ENCODE results near the gene WWOX. TPM values are rescaled to one million over a fixed set of nuclear protein-coding genes. Genes with fewer than 3 reads are reported as not detected.

Gene WWOX
- total and polyA plus RNA-seq, 4 donors = 5.4 to 61.5 (median 18.4) TPM

DNA sequence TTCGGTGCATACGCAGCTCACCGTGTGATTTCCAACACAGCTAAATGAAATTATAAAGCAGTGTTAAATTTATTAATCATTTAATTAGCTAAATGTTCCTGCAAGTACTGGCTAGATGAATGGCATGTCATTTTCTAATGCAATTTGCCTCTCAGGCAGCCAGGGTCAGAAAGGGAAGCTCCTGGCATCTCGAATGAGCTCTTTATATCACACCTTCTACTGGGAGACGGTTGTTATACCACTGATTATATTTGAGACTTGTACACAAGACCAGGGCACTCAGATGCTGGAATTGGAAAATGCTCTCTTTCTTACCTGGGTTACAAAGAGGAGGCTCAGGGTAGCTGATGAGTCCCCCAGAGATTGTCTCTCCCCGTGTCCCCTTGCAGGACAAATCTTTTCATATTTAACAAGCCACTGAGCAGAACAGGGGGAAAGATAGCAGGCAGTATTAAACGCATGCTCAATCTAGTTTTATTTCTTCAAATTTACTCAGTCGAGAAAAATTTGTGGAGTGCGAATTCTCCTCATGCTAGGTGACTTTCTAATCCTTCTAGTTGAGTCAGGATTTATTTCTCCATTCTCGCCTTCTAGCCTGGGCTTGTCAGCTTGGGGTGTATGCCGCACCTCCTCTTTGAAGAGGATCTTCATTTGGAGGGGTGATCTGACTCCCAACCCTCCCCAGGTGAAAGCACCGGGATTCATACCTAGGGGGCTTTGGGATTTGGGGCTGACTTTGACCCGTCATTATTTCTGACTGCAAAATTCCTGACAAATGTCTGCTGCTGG lies 1060.0 kb downstream of the WWOX start:
- 88 to 95% methylated on average over 13 of the region's 13 CpGs for WGBS, 2 donors
- peaks cover 0 to 20% (median 1%) of the 10 kb centered on the region in 5 donors for H3K4me1 ChIP-seq (ENCODE audit: control insufficient read depth in 5 of 5, insufficient read depth in 5 of 5, low read length in 5 of 5)
- no peaks in the 10 kb centered on the region for H3K9me3 ChIP-seq (ENCODE audit: control insufficient read depth in 4 of 4, insufficient read depth in 3 of 4, low read length in 3 of 4)
- TF ChIP-seq, protein P1, sequence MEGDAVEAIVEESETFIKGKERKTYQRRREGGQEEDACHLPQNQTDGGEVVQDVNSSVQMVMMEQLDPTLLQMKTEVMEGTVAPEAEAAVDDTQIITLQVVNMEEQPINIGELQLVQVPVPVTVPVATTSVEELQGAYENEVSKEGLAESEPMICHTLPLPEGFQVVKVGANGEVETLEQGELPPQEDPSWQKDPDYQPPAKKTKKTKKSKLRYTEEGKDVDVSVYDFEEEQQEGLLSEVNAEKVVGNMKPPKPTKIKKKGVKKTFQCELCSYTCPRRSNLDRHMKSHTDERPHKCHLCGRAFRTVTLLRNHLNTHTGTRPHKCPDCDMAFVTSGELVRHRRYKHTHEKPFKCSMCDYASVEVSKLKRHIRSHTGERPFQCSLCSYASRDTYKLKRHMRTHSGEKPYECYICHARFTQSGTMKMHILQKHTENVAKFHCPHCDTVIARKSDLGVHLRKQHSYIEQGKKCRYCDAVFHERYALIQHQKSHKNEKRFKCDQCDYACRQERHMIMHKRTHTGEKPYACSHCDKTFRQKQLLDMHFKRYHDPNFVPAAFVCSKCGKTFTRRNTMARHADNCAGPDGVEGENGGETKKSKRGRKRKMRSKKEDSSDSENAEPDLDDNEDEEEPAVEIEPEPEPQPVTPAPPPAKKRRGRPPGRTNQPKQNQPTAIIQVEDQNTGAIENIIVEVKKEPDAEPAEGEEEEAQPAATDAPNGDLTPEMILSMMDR (IDR thresholded peaks at IDR 0.05; ENCODE audit: control extremely low read depth, extremely low read depth) = no peak
- no peaks in the 10 kb centered on the region for H3K27me3 ChIP-seq (ENCODE audit: control insufficient read depth in 3 of 3, insufficient read depth in 3 of 3, low read length in 2 of 3)
- no peak overlapping the region for H3K27ac ChIP-seq (ENCODE audit: low read depth in 1 of 2, low read length in 1 of 2)
- DNase-seq (no peak), ATAC-seq (ENCODE audit: insufficient read depth, low FRiP score) (no peak)
- H3K9ac ChIP-seq (ENCODE audit: insufficient read depth in 1 of 2, low read length in 2 of 2) = no peak overlapping the region
- H3K4me3 ChIP-seq = no peak overlapping the region
- no peaks in the 10 kb centered on the region for H3K36me3 ChIP-seq (ENCODE audit: control insufficient read depth in 4 of 4, insufficient read depth in 4 of 4, low read length in 4 of 4)

DNA sequence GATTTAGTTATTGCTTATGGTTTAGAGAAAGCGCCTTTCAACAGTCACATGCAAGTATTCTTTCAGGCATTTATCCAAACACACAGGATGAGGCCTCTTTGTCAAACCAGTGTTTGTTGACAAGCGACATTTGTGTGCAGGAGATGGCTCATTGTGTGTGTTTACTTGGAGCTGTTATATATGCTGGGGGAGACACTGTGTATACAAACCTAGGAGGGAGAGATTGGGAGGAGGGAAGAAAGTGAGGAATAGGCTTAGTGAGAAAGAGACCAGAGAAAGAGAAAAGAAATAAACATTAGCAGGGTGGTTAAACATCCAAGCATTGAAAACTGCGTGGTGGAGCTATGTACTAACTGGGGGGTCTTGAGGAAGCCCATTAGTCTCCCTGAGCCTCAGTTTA lies 1063.5 kb downstream of the WWOX start:
- peaks cover 0 to 4% (median 1%) of the 10 kb centered on the region in 4 donors for H3K9me3 ChIP-seq (ENCODE audit: control insufficient read depth in 4 of 4, insufficient read depth in 3 of 4, low read length in 3 of 4)
- 80 to 85% methylated on average over 3 of the region's 3 CpGs for WGBS, 2 donors
- H3K9ac ChIP-seq (ENCODE audit: insufficient read depth in 1 of 2, low read length in 2 of 2) = no peak overlapping the region
- DNase-seq = peak in 2 of 3 donors; percentile 75 to 78
- no peak overlapping the region for H3K4me3 ChIP-seq
- no peak overlapping the region for H3K27ac ChIP-seq (ENCODE audit: low read depth in 1 of 2, low read length in 1 of 2)
- H3K27me3 ChIP-seq (ENCODE audit: control insufficient read depth in 3 of 3, insufficient read depth in 3 of 3, low read length in 2 of 3) = no peaks in the 10 kb centered on the region
- peaks cover 0 to 20% (median 1%) of the 10 kb centered on the region in 5 donors for H3K4me1 ChIP-seq (ENCODE audit: control insufficient read depth in 5 of 5, insufficient read depth in 5 of 5, low read length in 5 of 5)
- H3K36me3 ChIP-seq (ENCODE audit: control insufficient read depth in 4 of 4, insufficient read depth in 4 of 4, low read length in 4 of 4) = no peaks in the 10 kb centered on the region
- TF ChIP-seq, protein P1 (IDR thresholded peaks at IDR 0.05; ENCODE audit: control extremely low read depth, extremely low read depth) = no peak
- ATAC-seq (ENCODE audit: insufficient read depth, low FRiP score) = no peak

DNA sequence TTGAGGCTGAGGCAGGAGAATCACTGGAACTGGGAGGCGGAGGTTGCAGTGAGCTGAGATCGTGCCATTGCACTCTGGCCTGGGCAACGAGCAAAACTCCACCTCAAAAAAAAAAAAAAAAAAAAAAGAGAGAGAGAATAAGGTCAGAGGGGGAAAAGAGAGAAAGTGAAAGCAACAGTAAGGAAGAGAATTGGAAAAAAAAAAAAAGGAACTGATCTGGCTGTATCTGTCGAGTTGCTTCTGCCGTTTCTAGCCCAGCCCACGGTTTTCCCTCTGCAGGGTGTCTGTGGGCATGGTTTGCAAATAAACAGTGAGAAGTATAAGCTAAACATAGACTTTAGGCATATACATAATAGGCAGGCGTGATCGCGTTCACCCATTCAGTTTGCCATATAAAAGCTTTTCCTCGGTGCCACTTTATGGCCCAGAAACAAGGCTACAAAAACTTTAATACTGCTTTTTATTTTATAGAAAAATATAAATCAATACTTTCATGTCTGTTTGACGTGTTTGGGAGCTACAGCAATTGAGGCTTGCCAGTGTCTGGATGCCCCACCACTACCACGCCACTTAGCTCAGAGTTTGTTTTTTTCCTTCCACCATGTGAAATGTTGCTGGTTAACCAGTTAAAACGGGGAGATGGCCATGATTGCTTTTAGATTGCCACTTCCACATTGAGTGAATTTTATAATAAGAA lies 1064.4 kb downstream of the WWOX start:
- Histone ChIP-seq H3K4me1 (ENCODE audit: control insufficient read depth in 5 of 5, insufficient read depth in 5 of 5, low read length in 5 of 5) (peaks cover 0 to 20% (median 1%) of the 10 kb centered on the region in 5 donors), H3K9ac (ENCODE audit: insufficient read depth in 1 of 2, low read length in 2 of 2) (no peak overlapping the region), H3K27ac (ENCODE audit: low read depth in 1 of 2, low read length in 1 of 2) (peak overlapping the region in 1 of 2 donors; percentile 35), H3K36me3 (ENCODE audit: control insufficient read depth in 4 of 4, insufficient read depth in 4 of 4, low read length in 4 of 4) (no peaks in the 10 kb centered on the region), H3K4me3 (no peak overlapping the region), H3K9me3 (ENCODE audit: control insufficient read depth in 4 of 4, insufficient read depth in 3 of 4, low read length in 3 of 4) (peaks cover 0 to 4% (median 1%) of the 10 kb centered on the region in 4 donors), H3K27me3 (ENCODE audit: control insufficient read depth in 3 of 3, insufficient read depth in 3 of 3, low read length in 2 of 3) (no peaks in the 10 kb centered on the region)
- DNase-seq = peak; percentile 30 to 55 (median 40)
- peak; percentile 46 for ATAC-seq (ENCODE audit: insufficient read depth, low FRiP score)
- WGBS, 2 donors = 45 to 51% methylated on average over 13 of the region's 13 CpGs
- TF ChIP-seq, protein P1 (IDR thresholded peaks at IDR 0.05; ENCODE audit: control extremely low read depth, extremely low read depth) = no peak
